ENCODE results near the gene TBCK.

DNA sequence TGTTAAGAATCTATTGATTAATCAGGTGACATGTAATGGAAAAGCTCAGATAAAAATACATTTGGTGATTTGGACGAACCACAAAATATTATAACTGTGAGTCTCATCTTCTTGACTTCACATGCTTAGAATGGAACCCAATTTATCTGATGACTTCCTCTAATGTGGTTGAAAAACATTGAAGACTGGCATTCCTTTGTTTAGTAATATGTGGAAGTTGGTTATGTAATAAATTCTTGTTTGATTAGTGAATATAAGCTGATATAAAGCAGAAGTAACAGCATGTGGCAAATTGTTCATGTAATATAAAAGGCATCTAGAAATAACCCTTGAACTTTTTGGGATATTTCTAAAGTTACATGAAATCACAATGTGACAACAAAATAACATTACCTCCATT, 42.9 kb upstream of the TBCK start:
- TF ChIP-seq CTCF (IDR thresholded peaks at IDR 0.05; ENCODE audit: low read length) (no peak), EZH2 (IDR thresholded peaks at IDR 0.05; ENCODE audit: borderline replicate concordance, low read length) (no peak)
